ENCODE data around the gene ADNP2.

The ADNP2 gene

GRCh38 chr18:80120932-80121331 is 11.9 kb downstream of the ADNP2 start:
- ATAC-seq (no peak), DNase-seq (no peak)
- Mint-ChIP-seq H3K4me1 (peaks cover 18% of the 10 kb centered on the region), H3K36me3 (ENCODE audit: low read depth) (peaks cover 50% of the 10 kb centered on the region), H3K27ac (no peak overlapping the region), H3K4me3 (no peak overlapping the region), H3K27me3 (no peaks in the 10 kb centered on the region), H3K9me3 (no peaks in the 10 kb centered on the region)

- no peak for DNase-seq
- ATAC-seq, result no peak
- Mint-ChIP-seq H3K27me3 (no peaks in the 10 kb centered on the region), H3K4me3 (no peak overlapping the region), H3K9me3 (peaks cover 3% of the 10 kb centered on the region), H3K27ac (no peak overlapping the region), H3K36me3 (ENCODE audit: low read depth) (peaks cover 42% of the 10 kb centered on the region), H3K4me1 (peaks cover 29% of the 10 kb centered on the region)
These were observed 15.1 kb downstream of the ADNP2 start for GRCh38 chr18:80124131-80124530.

- ATAC-seq (no peak), DNase-seq (no peak)
- Mint-ChIP-seq H3K27ac (peak overlapping the region; percentile 5), H3K9me3 (peaks cover 3% of the 10 kb centered on the region), H3K4me1 (peaks cover 45% of the 10 kb centered on the region), H3K4me3 (peak overlapping the region; percentile 8), H3K27me3 (no peaks in the 10 kb centered on the region), H3K36me3 (ENCODE audit: low read depth) (peaks cover 36% of the 10 kb centered on the region)
These were observed 17.7 kb downstream of the ADNP2 start for GRCh38 chr18:80126797-80127196.

- H3K4me3 Mint-ChIP-seq, result peak overlapping the region; percentile 2
- ATAC-seq (no peak), DNase-seq (no peak)
- peaks cover 3% of the 10 kb centered on the region for H3K9me3 Mint-ChIP-seq
- H3K27ac Mint-ChIP-seq, result no peak overlapping the region
- peaks cover 35% of the 10 kb centered on the region for H3K36me3 Mint-ChIP-seq (ENCODE audit: low read depth)
- peaks cover 47% of the 10 kb centered on the region for H3K4me1 Mint-ChIP-seq
- no peaks in the 10 kb centered on the region for H3K27me3 Mint-ChIP-seq
These were observed 18.6 kb downstream of the ADNP2 start for GRCh38 chr18:80127635-80128034.

- no peak overlapping the region for H3K4me3 Mint-ChIP-seq
- no peak for ATAC-seq
- no peaks in the 10 kb centered on the region for H3K27me3 Mint-ChIP-seq
- no peak for DNase-seq
- H3K36me3 Mint-ChIP-seq (ENCODE audit: low read depth), result peaks cover 43% of the 10 kb centered on the region
- no peak overlapping the region for H3K27ac Mint-ChIP-seq
- peaks cover 47% of the 10 kb centered on the region for H3K4me1 Mint-ChIP-seq
- H3K9me3 Mint-ChIP-seq, result peaks cover 3% of the 10 kb centered on the region
These were observed 20.8 kb downstream of the ADNP2 start for GRCh38 chr18:80129672-80130367.

GRCh38 chr18:80130555-80130954 is 21.5 kb downstream of the ADNP2 start:
- Mint-ChIP-seq H3K27me3 (no peaks in the 10 kb centered on the region), H3K27ac (no peak overlapping the region), H3K4me1 (peaks cover 47% of the 10 kb centered on the region), H3K36me3 (ENCODE audit: low read depth) (peaks cover 49% of the 10 kb centered on the region), H3K9me3 (peaks cover 3% of the 10 kb centered on the region), H3K4me3 (no peak overlapping the region)
- ATAC-seq, result peak; percentile 63
- no peak for DNase-seq

- peaks cover 33% of the 10 kb centered on the region for H3K4me1 Mint-ChIP-seq
- peak overlapping the region; percentile 56 for H3K27ac Mint-ChIP-seq
- H3K36me3 Mint-ChIP-seq (ENCODE audit: low read depth), result peaks cover 50% of the 10 kb centered on the region
- H3K4me3 Mint-ChIP-seq, result no peak overlapping the region
- ATAC-seq (no peak), DNase-seq (no peak)
- peaks cover 2% of the 10 kb centered on the region for H3K9me3 Mint-ChIP-seq
- no peaks in the 10 kb centered on the region for H3K27me3 Mint-ChIP-seq
These were observed 23.2 kb downstream of the ADNP2 start for GRCh38 chr18:80132180-80132812.

GRCh38 chr18:80133124-80133523 is 24.1 kb downstream of the ADNP2 start:
- Mint-ChIP-seq H3K36me3 (ENCODE audit: low read depth) (peaks cover 51% of the 10 kb centered on the region), H3K9me3 (no peaks in the 10 kb centered on the region), H3K27me3 (no peaks in the 10 kb centered on the region), H3K27ac (no peak overlapping the region), H3K4me3 (no peak overlapping the region), H3K4me1 (peaks cover 26% of the 10 kb centered on the region)
- DNase-seq (no peak), ATAC-seq (no peak)

- DNase-seq (no peak), ATAC-seq (no peak)
- Mint-ChIP-seq H3K27ac (no peak overlapping the region), H3K4me1 (peaks cover 17% of the 10 kb centered on the region), H3K27me3 (no peaks in the 10 kb centered on the region), H3K4me3 (no peak overlapping the region), H3K36me3 (ENCODE audit: low read depth) (peaks cover 58% of the 10 kb centered on the region), H3K9me3 (no peaks in the 10 kb centered on the region)
These were observed 26.1 kb downstream of the ADNP2 start for GRCh38 chr18:80135136-80135535.

- Mint-ChIP-seq H3K4me3 (no peak overlapping the region), H3K27ac (no peak overlapping the region), H3K4me1 (peaks cover 7% of the 10 kb centered on the region), H3K9me3 (no peaks in the 10 kb centered on the region), H3K27me3 (no peaks in the 10 kb centered on the region), H3K36me3 (ENCODE audit: low read depth) (peaks cover 60% of the 10 kb centered on the region)
- DNase-seq, result no peak
- no peak for ATAC-seq
These were observed 27.6 kb downstream of the ADNP2 start for GRCh38 chr18:80136679-80137078.

GRCh38 chr18:80137137-80137536 is 28.1 kb downstream of the ADNP2 start:
- no peak for ATAC-seq
- no peak for DNase-seq
- peaks cover 4% of the 10 kb centered on the region for H3K4me1 Mint-ChIP-seq
- no peak overlapping the region for H3K27ac Mint-ChIP-seq
- H3K4me3 Mint-ChIP-seq, result no peak overlapping the region
- H3K27me3 Mint-ChIP-seq, result no peaks in the 10 kb centered on the region
- no peaks in the 10 kb centered on the region for H3K9me3 Mint-ChIP-seq
- H3K36me3 Mint-ChIP-seq (ENCODE audit: low read depth), result peaks cover 55% of the 10 kb centered on the region

- H3K36me3 Mint-ChIP-seq (ENCODE audit: low read depth), result peaks cover 53% of the 10 kb centered on the region
- peaks cover 2% of the 10 kb centered on the region for H3K4me1 Mint-ChIP-seq
- ATAC-seq (no peak), DNase-seq (no peak)
- no peaks in the 10 kb centered on the region for H3K9me3 Mint-ChIP-seq
- no peak overlapping the region for H3K4me3 Mint-ChIP-seq
- no peaks in the 10 kb centered on the region for H3K27me3 Mint-ChIP-seq
- H3K27ac Mint-ChIP-seq, result no peak overlapping the region
These were observed 28.9 kb downstream of the ADNP2 start for GRCh38 chr18:80137976-80138375.

- Mint-ChIP-seq H3K9me3 (no peaks in the 10 kb centered on the region), H3K36me3 (ENCODE audit: low read depth) (peaks cover 37% of the 10 kb centered on the region), H3K4me3 (no peak overlapping the region), H3K27me3 (no peaks in the 10 kb centered on the region), H3K27ac (no peak overlapping the region), H3K4me1 (peaks cover 2% of the 10 kb centered on the region)
- DNase-seq (no peak), ATAC-seq (peak; percentile 59)
These were observed 31.5 kb downstream of the ADNP2 start for GRCh38 chr18:80140455-80140985.

GRCh38 chr18:80143881-80144280 is 34.8 kb downstream of the ADNP2 start:
- Mint-ChIP-seq H3K9me3 (no peaks in the 10 kb centered on the region), H3K27ac (no peak overlapping the region), H3K4me3 (no peak overlapping the region), H3K36me3 (ENCODE audit: low read depth) (peaks cover 21% of the 10 kb centered on the region), H3K27me3 (peaks cover 6% of the 10 kb centered on the region), H3K4me1 (peaks cover 21% of the 10 kb centered on the region)
- ATAC-seq (no peak), DNase-seq (no peak)

- Mint-ChIP-seq H3K9me3 (no peaks in the 10 kb centered on the region), H3K4me3 (no peak overlapping the region), H3K27me3 (peaks cover 6% of the 10 kb centered on the region), H3K36me3 (ENCODE audit: low read depth) (peaks cover 8% of the 10 kb centered on the region), H3K27ac (no peak overlapping the region), H3K4me1 (peaks cover 20% of the 10 kb centered on the region)
- ATAC-seq (no peak), DNase-seq (no peak)
These were observed 36.2 kb downstream of the ADNP2 start for GRCh38 chr18:80145196-80145804.

Data from activated naive CD8-positive, alpha-beta T cell treated with anti-CD3 and anti-CD28 coated beads, Interleukin-2, amount 50 U/mL, for 24 hours (primary cell).